K562 treated with DMSO at 1 percent for 12 hours (cell line): ENCODE data around the gene INPP5J. TPM values are rescaled to one million over a fixed set of nuclear protein-coding genes. Genes with fewer than 3 reads are reported as not detected.

Source experiments
- total RNA-seq: library from RNA; unstranded; fragments of 300-600 nt; gene quantifications from 2 replicates; pipeline ENCODE4 v1.2.3, GENCODE V29; 2022; ENCODE audit not compliant: insufficient read depth

INPP5J gene
- 23.7 and 24.6 TPM in 2 replicates for total RNA-seq

DNA sequence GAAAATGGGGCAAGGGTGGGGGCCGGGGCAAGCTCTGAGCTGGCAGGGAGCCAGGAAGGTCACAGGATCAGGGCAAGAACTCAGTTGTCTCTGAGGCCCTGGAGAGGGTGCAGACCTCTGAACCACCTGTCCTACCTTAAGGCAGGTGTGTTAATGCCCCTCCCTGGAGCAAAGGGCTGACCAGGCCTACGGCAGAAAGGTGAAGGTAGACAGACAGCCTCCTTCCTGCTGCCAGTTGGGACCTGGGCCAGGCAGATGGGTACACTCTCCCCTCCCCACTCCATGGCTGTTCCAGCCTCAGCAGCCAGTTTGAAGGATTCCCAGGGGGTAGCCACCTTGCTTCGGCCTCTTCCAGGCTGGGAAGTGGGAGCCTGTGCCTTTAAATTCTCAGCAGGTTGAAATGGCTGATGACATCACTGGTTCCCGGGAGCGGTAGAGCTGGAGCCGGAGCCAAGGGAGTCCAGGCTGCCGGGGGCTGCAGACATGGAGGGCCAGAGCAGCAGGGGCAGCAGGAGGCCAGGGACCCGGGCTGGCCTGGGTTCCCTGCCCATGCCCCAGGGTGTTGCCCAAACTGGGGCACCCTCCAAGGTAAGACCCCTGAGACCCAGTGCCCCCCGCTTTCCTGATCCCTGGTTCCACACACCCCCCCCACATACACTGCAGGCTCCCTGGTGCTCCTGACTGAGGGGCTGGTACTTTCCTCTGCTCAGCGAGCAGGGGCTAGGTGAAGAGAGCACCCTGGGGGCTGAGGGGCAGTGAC, at the start of gene INPP5J:
Gene INPP5J, plus strand, starts transcription at position 435 of the 760 bp plus-strand sequence. Its CDS starts 49 bp downstream, at position 484.

GRCh38 chr22:31080848-31081649, 41.7 kb upstream of the INPP5J start, which contains the start of gene SMTN:
Gene SMTN (plus strand): TSS chr22:31081318. CDS start chr22:31083259, 1,941 bp downstream.

GRCh38 chr22:31107178-31107893, 15.4 kb upstream of the INPP5J start, which contains the start of gene SELENOM:
Gene SELENOM (minus strand): TSS chr22:31107568. CDS start chr22:31107505, 63 bp downstream.

DNA sequence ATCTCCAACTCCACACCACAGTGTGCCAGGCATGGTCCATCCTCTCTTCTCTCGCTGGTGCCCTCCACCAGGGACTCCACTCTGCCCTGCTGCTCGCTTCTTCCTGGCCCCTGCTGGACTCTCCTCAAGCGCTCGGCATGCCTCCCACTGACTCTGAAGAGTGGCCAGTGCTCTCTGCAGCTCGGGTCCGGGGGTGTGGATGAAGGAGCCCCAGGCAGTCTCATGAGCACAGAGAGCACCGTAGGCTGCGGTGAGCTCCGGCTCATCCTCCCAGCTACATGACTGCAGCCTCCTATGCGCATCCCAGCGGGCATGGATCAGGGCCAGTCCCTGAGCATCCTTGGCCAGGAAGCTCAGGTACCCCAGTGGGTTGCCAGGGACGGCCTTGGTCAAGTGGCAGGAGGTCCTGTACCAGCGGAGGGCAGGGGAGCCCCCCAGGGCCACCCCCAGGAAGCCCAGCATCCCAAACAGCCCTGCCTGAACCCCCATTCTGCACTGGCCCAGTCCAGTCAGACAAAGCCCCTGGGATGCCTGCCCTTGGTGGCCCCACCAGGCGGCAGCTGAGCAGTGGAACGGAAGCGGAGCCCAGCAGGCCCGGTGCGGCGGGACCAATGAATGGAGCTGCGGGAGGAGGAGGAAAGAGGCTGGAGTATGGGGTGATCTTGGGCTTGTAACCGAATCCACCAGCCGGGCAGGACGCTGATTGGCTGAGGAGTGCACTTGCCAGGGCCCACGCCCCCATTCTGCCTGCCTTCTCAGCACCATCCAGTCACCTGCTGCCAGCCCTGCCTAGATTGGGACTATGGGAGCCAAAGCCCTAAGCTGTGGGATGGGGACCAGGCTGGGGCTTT, 17.3 kb downstream of the INPP5J start, which contains the start of gene PLA2G3:
Gene PLA2G3, minus strand, starts transcription at position 643 of the 851 bp plus-strand sequence. Its CDS starts 154 bp downstream, at position 489.

Other genes starting within 250 kb of the INPP5J start
- gene MORC2, start 154.2 kb upstream of the INPP5J start, total RNA-seq, result 11.3 and 19.0 TPM in 2 replicates
- gene TUG1, start 153.7 kb upstream of the INPP5J start, total RNA-seq, result 9.1 and 48.2 TPM in 2 replicates
- 27.8 and 42.3 TPM in 2 replicates for gene SMTN, start 41.6 kb upstream of the INPP5J start, total RNA-seq
- 61.9 and 124 TPM in 2 replicates for gene SELENOM, start 15.4 kb upstream of the INPP5J start, total RNA-seq
- 0.83 TPM in 1 of 2 replicates, not detected in the other for gene PLA2G3, start 17.5 kb downstream of the INPP5J start, total RNA-seq
- gene RNF185, start 37.2 kb downstream of the INPP5J start, total RNA-seq, result 15.3 and 25.5 TPM in 2 replicates
- 7.3 and 13.9 TPM in 2 replicates for gene LIMK2, start 89.3 kb downstream of the INPP5J start, total RNA-seq
- gene PIK3IP1, start 169.5 kb downstream of the INPP5J start, total RNA-seq, result 0.66 and 2.4 TPM in 2 replicates
- gene PATZ1, start 223.4 kb downstream of the INPP5J start, total RNA-seq, result 4.7 and 7.1 TPM in 2 replicates